CD4-positive, alpha-beta T cell (primary cell): Measurements from ENCODE around the gene AGAP1. TPM values are rescaled to one million over a fixed set of nuclear protein-coding genes. Genes with fewer than 3 reads are reported as not detected.

Experiments
- ATAC-seq: fragments of 200-7000 bp; cut with Tn5 transposase; one replicate; pipeline ENCODE4 v1.10.0; 2022; ENCODE audit warnings: mild to moderate bottlenecking; ENCODE audit not compliant: poor library complexity
- CTCF ChIA-PET: fragments of 350-600 bp; sonication (Branson Sonifier 250); formaldehyde crosslinking; loops from one replicate; lab custom pipeline; 2021; ENCODE audit warnings: antibody characterized with exemption, inconsistent platforms; lab: Charles Lee
- POLR2A ChIA-PET: fragments of 350-600 bp; sonication (Branson Sonifier 250); formaldehyde crosslinking; loops from one replicate; lab custom pipeline; 2021; ENCODE audit warnings: antibody characterized with exemption, inconsistent platforms; lab: Charles Lee
- DNase-seq, 14 experiments: peaks; one replicate each; pipeline ENCODE4 v3.0.0-alpha.2; 2013 to 2020; ENCODE audit warnings: mixed read lengths in 2 of 14
- H3K27ac ChIP-seq, 2 donors: one replicate each; pipeline versions ENCODE4 v1.5.1 to v1.7.0; 2013; ENCODE audit warnings: low read length in 2 of 2, low read depth in 1 of 2, mild to moderate bottlenecking in 1 of 2
- H3K27me3 ChIP-seq, 2 experiments: 1 replicate in 1 of 2; 2 replicates in 1 of 2; pipeline versions ENCODE4 v1.6.1 to v1.7.0; 2013; ENCODE audit warnings: low read length in 2 of 2, control low read depth in 1 of 2, mild to moderate bottlenecking in 1 of 2, moderate library complexity in 1 of 2; ENCODE audit not compliant: insufficient read depth in 2 of 2, control insufficient read depth in 1 of 2
- H3K36me3 ChIP-seq: one replicate; pipeline ENCODE4 v1.6.1; 2013; ENCODE audit warnings: low read length, control low read depth; ENCODE audit not compliant: insufficient read depth
- H3K4me1 ChIP-seq: one replicate; pipeline ENCODE4 v1.6.1; 2013; ENCODE audit warnings: low read length, control low read depth; ENCODE audit not compliant: insufficient read depth
- H3K4me3 ChIP-seq: one replicate; pipeline ENCODE4 v1.5.1; 2013; ENCODE audit warnings: mild to moderate bottlenecking, low read length, moderate library complexity
- H3K9me3 ChIP-seq, 2 experiments: 1 replicate in 1 of 2; 2 replicates in 1 of 2; pipeline versions ENCODE4 v1.6.1 to v1.7.0; 2013; ENCODE audit warnings: low read length in 2 of 2, mild to moderate bottlenecking in 2 of 2, control low read depth in 1 of 2, moderate library complexity in 1 of 2; ENCODE audit not compliant: control insufficient read depth in 1 of 2, insufficient read depth in 1 of 2
- H3K27ac Mint-ChIP-seq: one replicate; pipeline ENCODE4 v1.8.0; 2020; ENCODE audit warnings: mixed read lengths
- H3K27me3 Mint-ChIP-seq: one replicate; pipeline ENCODE4 v1.8.0; 2021; ENCODE audit warnings: mixed read lengths
- H3K36me3 Mint-ChIP-seq: one replicate; pipeline ENCODE4 v1.8.0; 2021; ENCODE audit warnings: low read depth, mixed read lengths
- H3K4me1 Mint-ChIP-seq: one replicate; pipeline ENCODE4 v1.8.0; 2021; ENCODE audit warnings: low read depth, mixed read lengths
- H3K4me3 Mint-ChIP-seq: one replicate; pipeline ENCODE4 v1.8.0; 2020; ENCODE audit warnings: mild to moderate bottlenecking, mixed read lengths
- H3K9me3 Mint-ChIP-seq: one replicate; pipeline ENCODE4 v1.8.0; 2020; ENCODE audit warnings: mixed read lengths
- CTCF ChIP-seq: fragments of 200-600 bp; IDR thresholded peaks from one replicate; pipeline ENCODE4 v1.8.0; 2022; ENCODE audit warnings: antibody characterized with exemption, mild to moderate bottlenecking
- intact Hi-C, 2 experiments: fragments of 100-400 bp; cut with DNase I in 1 of 2; cut with micrococcal nuclease in 1 of 2; formaldehyde crosslinking; loops; one replicate each; pipeline versions ENCODE4 v1.15.1 to v1.9.0; 2023 to 2025; cut with DNase I, micrococcal nuclease
- total RNA-seq, 174 experiments: library from RNA in 2 of 174; stranded (reverse) in 2 of 174; gene quantifications; one replicate each; pipeline ENCODE4 v1.2.3 and lab custom pipeline; 2021 to 2026

Gene AGAP1
- total RNA-seq, 2 experiments from 2014 or later, result 2.6 to 3.1 TPM

GRCh38 chr2:235911125-235911524 lies 417.3 kb downstream of the AGAP1 start:
- H3K27ac Mint-ChIP-seq, result no peak overlapping the region
- TF ChIP-seq CTCF, result no peak
- DNase-seq, result no peak
- Histone ChIP-seq H3K4me1 (no peaks in the 10 kb centered on the region), H3K27ac (no peak overlapping the region), H3K9me3 (peaks cover 5 to 11% of the 10 kb centered on the region in 2 experiments), H3K4me3 (no peak overlapping the region), H3K27me3 (peaks cover 4 to 7% of the 10 kb centered on the region in 2 experiments), H3K36me3 (no peaks in the 10 kb centered on the region)
- H3K4me1 Mint-ChIP-seq, result no peaks in the 10 kb centered on the region
- ChIA-PET POLR2A (no interaction called here), CTCF (no interaction called here)
- peaks cover 14% of the 10 kb centered on the region for H3K27me3 Mint-ChIP-seq
- H3K4me3 Mint-ChIP-seq, result no peak overlapping the region
- no peaks in the 10 kb centered on the region for H3K9me3 Mint-ChIP-seq
- intact Hi-C loops, result no loop called here
- H3K36me3 Mint-ChIP-seq, result no peaks in the 10 kb centered on the region
- ATAC-seq, result no peak

- no peak for TF ChIP-seq CTCF
- Histone ChIP-seq H3K36me3 (no peaks in the 10 kb centered on the region), H3K4me3 (no peak overlapping the region), H3K27ac (no peak overlapping the region), H3K4me1 (no peaks in the 10 kb centered on the region), H3K27me3 (peaks cover 0 to 7% of the 10 kb centered on the region in 2 experiments), H3K9me3 (peaks cover 6 to 10% of the 10 kb centered on the region in 2 experiments)
- Mint-ChIP-seq H3K9me3 (no peaks in the 10 kb centered on the region), H3K27ac (no peak overlapping the region), H3K4me1 (no peaks in the 10 kb centered on the region), H3K27me3 (peaks cover 9% of the 10 kb centered on the region), H3K36me3 (no peaks in the 10 kb centered on the region), H3K4me3 (no peak overlapping the region)
- no peak for ATAC-seq
- intact Hi-C loops, result no loop called here
- ChIA-PET POLR2A (no interaction called here), CTCF (no interaction called here)
- no peak for DNase-seq
Observed at GRCh38 chr2:235911633-235912233, 417.9 kb downstream of the AGAP1 start.

- H3K9me3 Mint-ChIP-seq, result no peaks in the 10 kb centered on the region
- ChIA-PET CTCF (no interaction called here), POLR2A (no interaction called here)
- Histone ChIP-seq H3K4me1 (no peaks in the 10 kb centered on the region), H3K27ac (no peak overlapping the region), H3K27me3 (peaks cover 0 to 5% of the 10 kb centered on the region in 2 experiments), H3K36me3 (no peaks in the 10 kb centered on the region), H3K9me3 (peaks cover 6 to 17% of the 10 kb centered on the region in 2 experiments), H3K4me3 (no peak overlapping the region)
- H3K4me1 Mint-ChIP-seq, result no peaks in the 10 kb centered on the region
- H3K4me3 Mint-ChIP-seq, result no peak overlapping the region
- ATAC-seq (no peak), DNase-seq (no peak)
- intact Hi-C loops, result no loop called here
- no peak overlapping the region for H3K27ac Mint-ChIP-seq
- H3K36me3 Mint-ChIP-seq, result no peaks in the 10 kb centered on the region
- H3K27me3 Mint-ChIP-seq, result no peaks in the 10 kb centered on the region
- no peak for TF ChIP-seq CTCF
Observed at GRCh38 chr2:235914756-235915155, 420.9 kb downstream of the AGAP1 start.
